ENCODE results near the gene FRMD7. TPM values are rescaled to one million over a fixed set of nuclear protein-coding genes. Genes with fewer than 3 reads are reported as not detected.

FRMD7 gene
- total RNA-seq, 1 experiment from 2014 or later, result not detected

GRCh38 chrX:132077414-132077813, 50.4 kb downstream of the FRMD7 start:
- H3K56ac ChIP-seq (ENCODE audit: insufficient read length, low read depth, low read length), result no peak overlapping the region
- no peak overlapping the region for H4K5ac ChIP-seq (ENCODE audit: insufficient read length, low read depth, low read length)
- no CpG with 5 or more reads among the region's 1 CpG for WGBS (ENCODE audit: extremely low coverage, insufficient read length, low lambda C conversion rate)
- H4K20me1 ChIP-seq (ENCODE audit: control insufficient read depth, insufficient read depth, insufficient read length), result no peaks in the 10 kb centered on the region
- no peak overlapping the region for H3K4ac ChIP-seq (ENCODE audit: low read depth, low read length)
- H3T11ph ChIP-seq (ENCODE audit: low read length), result no peak overlapping the region
- H4K91ac ChIP-seq (ENCODE audit: insufficient read length, low read depth, low read length), result no peak overlapping the region
- peaks cover 11 to 19% (median 12%) of the 10 kb centered on the region in 3 experiments; a peak in 6 of 7 replicates for H3K36me3 Mint-ChIP-seq (ENCODE audit: insufficient read depth in 1 of 3, low read depth in 3 of 3)
- H3K14ac ChIP-seq (ENCODE audit: insufficient read depth, low read length), result no peak overlapping the region
- no peak for TF ChIP-seq CTCF (conservative IDR thresholded peaks at IDR 0.05)
- H3K4me1 Mint-ChIP-seq, result peaks cover 6% of the 10 kb centered on the region in 2 experiments; a peak in 3 of 4 replicates
- DNase-seq, result no peak
- H3K4me1 ChIP-seq (ENCODE audit: insufficient read depth, low read length), result no peaks in the 10 kb centered on the region
- no peak overlapping the region for H2BK120ac ChIP-seq (ENCODE audit: low read depth, low read length, poor library complexity, severe bottlenecking)
- no peaks in the 10 kb centered on the region for H3K9me3 Mint-ChIP-seq
- H3K9me3 ChIP-seq (ENCODE audit: control insufficient read depth, low read depth, low read length), result no peaks in the 10 kb centered on the region
- no peaks in the 10 kb centered on the region for H3K27me3 ChIP-seq (ENCODE audit: insufficient read depth, low read length)
- no peak overlapping the region for H2BK20ac ChIP-seq (ENCODE audit: low read depth, low read length, poor library complexity, severe bottlenecking)
- no peak overlapping the region for H2AK5ac ChIP-seq (ENCODE audit: insufficient read length, low read length)
- no peaks in the 10 kb centered on the region for H3K79me2 ChIP-seq (ENCODE audit: insufficient read depth, low read length)
- no peak overlapping the region for H2BK12ac ChIP-seq (ENCODE audit: insufficient read length, low read depth, low read length)
- H3K18ac ChIP-seq (ENCODE audit: insufficient read length, low read depth, low read length), result no peak overlapping the region
- no peak overlapping the region for H3K27ac ChIP-seq (ENCODE audit: insufficient read length, low read depth, low read length)
- H3K9ac ChIP-seq (ENCODE audit: extremely low read depth, insufficient read length, low read length), result no peak overlapping the region
- no peak overlapping the region for H3K4me3 Mint-ChIP-seq
- no peak overlapping the region for H2AFZ ChIP-seq (ENCODE audit: low read length)
- no peaks in the 10 kb centered on the region for H3K23me2 ChIP-seq (ENCODE audit: insufficient read length, low read depth, low read length, poor library complexity, severe bottlenecking)
- H3K4me2 ChIP-seq (ENCODE audit: insufficient read depth, insufficient read length, low read length), result no peak overlapping the region
- H2BK5ac ChIP-seq (ENCODE audit: insufficient read length, low read length), result no peak overlapping the region
- no peaks in the 10 kb centered on the region for H3K79me1 ChIP-seq (ENCODE audit: insufficient read depth, low read depth, low read length, poor library complexity, severe bottlenecking)
- H3K23ac ChIP-seq (ENCODE audit: insufficient read length, low read depth, low read length), result no peak overlapping the region
- H3K27ac Mint-ChIP-seq, result no peak overlapping the region; a peak in 1 of 7 replicates
- H2BK15ac ChIP-seq (ENCODE audit: low read depth, low read length), result no peak overlapping the region
- no peaks in the 10 kb centered on the region for H3K27me3 Mint-ChIP-seq (ENCODE audit: low read depth)
- no peak overlapping the region for H4K8ac ChIP-seq (replicated peaks; ENCODE audit: insufficient read length, low read depth, low read length)
